22Rv1 (cell line): Measurements from ENCODE around the gene CPT1A.

Experiments
- ZFX ChIP-seq: fragments of 450-650 bp; IDR thresholded peaks from 2 replicates; pipeline ENCODE4 v1.6.1; 2017; ENCODE audit warnings: antibody characterized with exemption, borderline replicate concordance
- TF ChIP-seq, protein P1 (sequence below): fragments of 450-650 bp; IDR thresholded peaks from 2 replicates; pipeline ENCODE4 v1.5.1; 2017; ENCODE audit warnings: mild to moderate bottlenecking

DNA sequence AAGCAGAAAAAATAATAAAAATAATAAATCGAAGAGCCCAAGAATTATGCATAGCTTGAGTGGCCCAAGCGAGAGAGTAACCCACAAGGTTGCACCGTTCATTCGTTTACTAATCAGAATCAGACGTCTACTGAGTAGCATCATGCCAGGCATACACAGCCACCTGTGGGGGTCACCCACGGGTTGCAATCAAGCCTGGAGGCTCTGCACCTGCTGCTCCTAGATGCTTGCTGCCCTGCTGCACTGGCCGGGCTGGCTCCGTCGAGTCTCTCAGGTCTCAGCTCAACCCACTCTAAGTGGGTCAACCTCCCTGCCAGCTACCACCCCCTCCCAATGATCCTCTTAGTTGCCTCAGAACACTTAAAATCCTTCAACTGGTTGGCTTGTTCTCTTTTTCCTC lies 88.4 kb downstream of the CPT1A start:
- TF ChIP-seq, protein P1, sequence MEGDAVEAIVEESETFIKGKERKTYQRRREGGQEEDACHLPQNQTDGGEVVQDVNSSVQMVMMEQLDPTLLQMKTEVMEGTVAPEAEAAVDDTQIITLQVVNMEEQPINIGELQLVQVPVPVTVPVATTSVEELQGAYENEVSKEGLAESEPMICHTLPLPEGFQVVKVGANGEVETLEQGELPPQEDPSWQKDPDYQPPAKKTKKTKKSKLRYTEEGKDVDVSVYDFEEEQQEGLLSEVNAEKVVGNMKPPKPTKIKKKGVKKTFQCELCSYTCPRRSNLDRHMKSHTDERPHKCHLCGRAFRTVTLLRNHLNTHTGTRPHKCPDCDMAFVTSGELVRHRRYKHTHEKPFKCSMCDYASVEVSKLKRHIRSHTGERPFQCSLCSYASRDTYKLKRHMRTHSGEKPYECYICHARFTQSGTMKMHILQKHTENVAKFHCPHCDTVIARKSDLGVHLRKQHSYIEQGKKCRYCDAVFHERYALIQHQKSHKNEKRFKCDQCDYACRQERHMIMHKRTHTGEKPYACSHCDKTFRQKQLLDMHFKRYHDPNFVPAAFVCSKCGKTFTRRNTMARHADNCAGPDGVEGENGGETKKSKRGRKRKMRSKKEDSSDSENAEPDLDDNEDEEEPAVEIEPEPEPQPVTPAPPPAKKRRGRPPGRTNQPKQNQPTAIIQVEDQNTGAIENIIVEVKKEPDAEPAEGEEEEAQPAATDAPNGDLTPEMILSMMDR, result no peak
- TF ChIP-seq ZFX, result no peak
